RWPE2 (cell line): ENCODE data around the gene SLC13A3.
A peak's percentile ranks its signal among the peaks of the same experiment; 100 is the strongest.

ENCODE experiments used
- ATAC-seq: fragments of 200-7000 bp; cut with Tn5 transposase; 3 replicates; pipeline ENCODE4 v1.9.1; 2021; ENCODE audit warnings: low read depth
- DNase-seq: peaks from one replicate; pipeline ENCODE4 v3.0.0-alpha.2; 2020; ENCODE audit warnings: low spot score
- H3K27ac ChIP-seq: fragments of 450-650 bp; 2 replicates; pipeline ENCODE4 v1.5.1; 2017; ENCODE audit warnings: mild to moderate bottlenecking; ENCODE audit not compliant: poor library complexity, severe bottlenecking
- H3K27me3 ChIP-seq: fragments of 250-450 bp; sonication (Bioruptor Pico); 2 replicates; pipeline ENCODE4 v1.5.1; 2021; ENCODE audit warnings: mild to moderate bottlenecking, moderate library complexity; ENCODE audit not compliant: insufficient read depth, poor library complexity, severe bottlenecking
- H3K36me3 ChIP-seq: fragments of 250-450 bp; sonication (Bioruptor Pico); 2 replicates; pipeline ENCODE4 v1.5.1; 2020; ENCODE audit warnings: low read depth, mild to moderate bottlenecking, moderate library complexity
- H3K4me1 ChIP-seq: fragments of 250-450 bp; sonication (Bioruptor Pico); 2 replicates; pipeline ENCODE4 v1.5.1; 2021; ENCODE audit warnings: mild to moderate bottlenecking, moderate library complexity; ENCODE audit not compliant: insufficient read depth, poor library complexity, severe bottlenecking
- H3K4me3 ChIP-seq: fragments of 250-450 bp; sonication (Bioruptor Pico); 2 replicates; pipeline ENCODE4 v1.5.1; 2021; ENCODE audit warnings: mild to moderate bottlenecking, moderate library complexity; ENCODE audit not compliant: severe bottlenecking
- H3K9me3 ChIP-seq: fragments of 250-450 bp; sonication (Bioruptor Pico); 2 replicates; pipeline ENCODE4 v1.5.1; 2021; ENCODE audit warnings: mild to moderate bottlenecking, moderate library complexity; ENCODE audit not compliant: severe bottlenecking
- CTCF ChIP-seq: fragments of 450-650 bp; IDR thresholded peaks from one replicate; pipeline ENCODE4 v1.5.1; 2017; ENCODE audit warnings: mild to moderate bottlenecking, moderate library complexity; ENCODE audit not compliant: poor library complexity, severe bottlenecking

Gene SLC13A3

GRCh38 chr20:46541229-46541935 lies 109.9 kb downstream of the SLC13A3 start:
- Histone ChIP-seq H3K4me1 (no peaks in the 10 kb centered on the region), H3K27ac (no peak overlapping the region), H3K4me3 (no peak overlapping the region), H3K36me3 (no peaks in the 10 kb centered on the region), H3K27me3 (peaks cover 52% of the 10 kb centered on the region), H3K9me3 (no peaks in the 10 kb centered on the region)
- ATAC-seq (0 out of 3 replicates have a peak, but pooled peaks have one; percentile 5), DNase-seq (no peak)
- TF ChIP-seq CTCF = no peak

- DNase-seq = no peak
- ATAC-seq = no peak
- H3K4me3 ChIP-seq = no peak overlapping the region
- no peaks in the 10 kb centered on the region for H3K9me3 ChIP-seq
- no peak overlapping the region for H3K27ac ChIP-seq
- no peaks in the 10 kb centered on the region for H3K4me1 ChIP-seq
- peaks cover 66% of the 10 kb centered on the region for H3K27me3 ChIP-seq
- H3K36me3 ChIP-seq = no peaks in the 10 kb centered on the region
- no peak for TF ChIP-seq CTCF
These were observed 112.1 kb downstream of the SLC13A3 start for GRCh38 chr20:46539113-46539512.

- no peaks in the 10 kb centered on the region for H3K9me3 ChIP-seq
- DNase-seq (no peak), ATAC-seq (no peak)
- H3K4me3 ChIP-seq = no peak overlapping the region
- peaks cover 7% of the 10 kb centered on the region for H3K27me3 ChIP-seq
- no peak overlapping the region for H3K27ac ChIP-seq
- H3K36me3 ChIP-seq = no peaks in the 10 kb centered on the region
- TF ChIP-seq CTCF = no peak
- H3K4me1 ChIP-seq = no peaks in the 10 kb centered on the region
These were observed 120.6 kb downstream of the SLC13A3 start for GRCh38 chr20:46530640-46531039.

GRCh38 chr20:46523696-46524328 lies 127.4 kb downstream of the SLC13A3 start:
- no peak for DNase-seq
- Histone ChIP-seq H3K4me1 (no peaks in the 10 kb centered on the region), H3K4me3 (no peak overlapping the region), H3K9me3 (no peaks in the 10 kb centered on the region), H3K27ac (no peak overlapping the region), H3K27me3 (no peaks in the 10 kb centered on the region), H3K36me3 (no peaks in the 10 kb centered on the region)
- ATAC-seq = no peak
- TF ChIP-seq CTCF = no peak

- H3K36me3 ChIP-seq = no peaks in the 10 kb centered on the region
- H3K27me3 ChIP-seq = no peaks in the 10 kb centered on the region
- DNase-seq (no peak), ATAC-seq (no peak)
- no peak overlapping the region for H3K27ac ChIP-seq
- no peaks in the 10 kb centered on the region for H3K4me1 ChIP-seq
- no peaks in the 10 kb centered on the region for H3K9me3 ChIP-seq
- TF ChIP-seq CTCF = no peak
- no peak overlapping the region for H3K4me3 ChIP-seq
These were observed 128.2 kb downstream of the SLC13A3 start for GRCh38 chr20:46523108-46523507.
